Measurements from ENCODE around the gene ZNF202.

The ZNF202 gene

GRCh38 chr11:123707606-123708205 lies 33.8 kb downstream of the ZNF202 start:
- Histone ChIP-seq H3K9me3 (ENCODE audit: control insufficient read depth, insufficient read depth, low read length) (no peaks in the 10 kb centered on the region), H3K4me2 (ENCODE audit: low read length) (peak overlapping the region; percentile 32), H3K27ac (ENCODE audit: low read depth, low read length) (no peak overlapping the region), H3K4me3 (ENCODE audit: low read length) (0 out of 2 replicates have a peak overlapping the region, but pooled peaks have one; percentile 8), H3K36me3 (ENCODE audit: control insufficient read depth, low read length) (no peaks in the 10 kb centered on the region), H3K27me3 (ENCODE audit: control insufficient read depth, low read length) (no peaks in the 10 kb centered on the region), H3K79me2 (ENCODE audit: control insufficient read depth, low read length) (no peaks in the 10 kb centered on the region), H3K9me2 (replicated peaks; ENCODE audit: control insufficient read depth, low read length) (no peaks in the 10 kb centered on the region), H3F3A (ENCODE audit: control insufficient read depth, insufficient read depth) (no peaks in the 10 kb centered on the region), H3K4me1 (ENCODE audit: control insufficient read depth, low read length) (peaks cover 20% of the 10 kb centered on the region), H4K20me1 (ENCODE audit: control insufficient read depth, insufficient read depth, low read depth, low read length) (no peaks in the 10 kb centered on the region)
- TF ChIP-seq EZH2phosphoT487 (IDR thresholded peaks at IDR 0.05; ENCODE audit: borderline replicate concordance, low read length) (no peak), CTCF (IDR thresholded peaks at IDR 0.05; ENCODE audit: low read depth, low read length, poor library complexity, severe bottlenecking) (peak; percentile 81)

DNA sequence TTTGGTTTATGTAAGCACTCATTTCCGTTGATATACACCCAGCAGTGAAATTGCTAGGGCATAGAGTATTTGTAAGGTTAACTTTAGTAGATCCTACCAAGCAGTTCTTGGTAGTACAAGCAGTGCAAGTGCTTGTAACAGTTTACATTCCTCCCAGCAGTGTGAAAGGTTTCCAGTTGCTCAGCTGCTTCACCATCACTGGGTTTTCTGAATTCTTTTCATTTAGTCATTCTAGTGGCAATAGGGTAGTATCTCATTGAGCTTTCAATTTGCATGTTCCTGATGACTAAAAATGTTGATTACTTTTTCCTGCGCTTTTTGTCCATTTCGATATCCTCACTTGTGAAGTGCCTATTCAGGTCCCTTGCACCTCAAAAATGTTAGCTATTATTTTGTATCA lies 34.3 kb downstream of the ZNF202 start:
- Histone ChIP-seq H3K4me3 (ENCODE audit: low read length) (0 out of 2 replicates have a peak overlapping the region, but pooled peaks have one; percentile 8), H3F3A (ENCODE audit: control insufficient read depth, insufficient read depth) (no peaks in the 10 kb centered on the region), H4K20me1 (ENCODE audit: control insufficient read depth, insufficient read depth, low read depth, low read length) (no peaks in the 10 kb centered on the region), H3K9me2 (replicated peaks; ENCODE audit: control insufficient read depth, low read length) (no peaks in the 10 kb centered on the region), H3K36me3 (ENCODE audit: control insufficient read depth, low read length) (no peaks in the 10 kb centered on the region), H3K4me2 (ENCODE audit: low read length) (peak overlapping the region; percentile 32), H3K79me2 (ENCODE audit: control insufficient read depth, low read length) (no peaks in the 10 kb centered on the region), H3K9me3 (ENCODE audit: control insufficient read depth, insufficient read depth, low read length) (no peaks in the 10 kb centered on the region), H3K4me1 (ENCODE audit: control insufficient read depth, low read length) (peaks cover 25% of the 10 kb centered on the region), H3K27me3 (ENCODE audit: control insufficient read depth, low read length) (no peaks in the 10 kb centered on the region), H3K27ac (ENCODE audit: low read depth, low read length) (no peak overlapping the region)
- no peak for TF ChIP-seq EZH2phosphoT487 (IDR thresholded peaks at IDR 0.05; ENCODE audit: borderline replicate concordance, low read length)
- TF ChIP-seq CTCF (IDR thresholded peaks at IDR 0.05; ENCODE audit: low read depth, low read length, poor library complexity, severe bottlenecking), result no peak

DNA sequence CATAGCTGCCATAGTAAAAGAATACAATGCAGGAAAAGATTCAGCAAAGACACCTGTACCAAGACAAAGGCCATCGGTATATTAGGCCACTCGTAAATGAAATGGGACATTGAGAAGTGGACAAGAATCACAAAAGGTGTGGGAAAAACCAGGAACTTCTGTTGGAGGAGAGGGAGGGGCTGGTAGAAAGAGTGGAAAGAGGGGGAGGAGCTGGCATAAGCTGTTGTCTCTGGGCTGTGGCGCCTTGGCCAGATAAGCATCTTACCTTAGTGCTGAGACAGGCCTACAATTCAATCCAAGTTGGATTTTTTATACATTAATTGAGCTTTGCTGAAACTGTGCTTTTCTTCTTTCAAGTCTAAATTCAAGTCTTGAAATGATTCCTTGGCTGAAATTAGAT lies 37.1 kb downstream of the ZNF202 start:
- Histone ChIP-seq H3K36me3 (ENCODE audit: control insufficient read depth, low read length) (no peaks in the 10 kb centered on the region), H3K27me3 (ENCODE audit: control insufficient read depth, low read length) (no peaks in the 10 kb centered on the region), H3K4me2 (ENCODE audit: low read length) (no peak overlapping the region), H3K9me2 (replicated peaks; ENCODE audit: control insufficient read depth, low read length) (no peaks in the 10 kb centered on the region), H4K20me1 (ENCODE audit: control insufficient read depth, insufficient read depth, low read depth, low read length) (no peaks in the 10 kb centered on the region), H3K4me1 (ENCODE audit: control insufficient read depth, low read length) (peaks cover 52% of the 10 kb centered on the region), H3K79me2 (ENCODE audit: control insufficient read depth, low read length) (no peaks in the 10 kb centered on the region), H3K27ac (ENCODE audit: low read depth, low read length) (no peak overlapping the region), H3K4me3 (ENCODE audit: low read length) (no peak overlapping the region), H3F3A (ENCODE audit: control insufficient read depth, insufficient read depth) (no peaks in the 10 kb centered on the region), H3K9me3 (ENCODE audit: control insufficient read depth, insufficient read depth, low read length) (peaks cover 7% of the 10 kb centered on the region; the same call in 1 of the 2 replicates)
- TF ChIP-seq CTCF (IDR thresholded peaks at IDR 0.05; ENCODE audit: low read depth, low read length, poor library complexity, severe bottlenecking) (no peak), EZH2phosphoT487 (IDR thresholded peaks at IDR 0.05; ENCODE audit: borderline replicate concordance, low read length) (no peak)

All from DOHH2 (cell line).